SU-DHL-6 (cell line): ENCODE data around the gene UBE2E2.
"Not testable (repeated sequence)": the region's sequence is repeated elsewhere in the genome, so short reads cannot be mapped to it uniquely, and the experiment has no call there.

Experiments used
- H2AFZ ChIP-seq: fragments of 200-600 bp; sonication (generic); 2 replicates; pipeline ENCODE4 v1.6.1; 2014; ENCODE audit warnings: low read depth, mild to moderate bottlenecking, moderate library complexity, mixed read lengths, antibody characterized with exemption, low read length; ENCODE audit not compliant: severe bottlenecking
- H3F3A ChIP-seq: fragments of 200-600 bp; shearing (Covaris generic); 2 replicates; pipeline ENCODE4 v1.6.0; 2016; ENCODE audit warnings: antibody characterized with exemption, mild to moderate bottlenecking; ENCODE audit not compliant: insufficient read depth
- H3K27ac ChIP-seq: fragments of 200-600 bp; sonication (generic); 2 replicates; pipeline ENCODE4 v1.5.1; 2016; ENCODE audit warnings: low read depth, mild to moderate bottlenecking, low read length, moderate library complexity, mixed read lengths
- H3K27me3 ChIP-seq: fragments of 200-600 bp; sonication (generic), shearing (Covaris generic); 2 replicates; pipeline ENCODE4 v1.6.0; 2014; ENCODE audit warnings: mild to moderate bottlenecking, low read length
- H3K36me3 ChIP-seq: fragments of 200-600 bp; sonication (generic); 2 replicates; pipeline ENCODE4 v1.6.1; 2014; ENCODE audit warnings: mild to moderate bottlenecking, low read length, mixed read lengths
- H3K4me2 ChIP-seq: fragments of 300-600, 200-600 bp; shearing (Covaris generic), sonication (generic); 2 replicates; pipeline ENCODE4 v1.6.0; 2014; ENCODE audit warnings: low read length, low read depth, mild to moderate bottlenecking; ENCODE audit not compliant: poor library complexity, severe bottlenecking
- H3K4me3 ChIP-seq: fragments of 200-600 bp; sonication (generic); 2 replicates; pipeline ENCODE4 v1.5.1; 2014; ENCODE audit warnings: antibody characterized with exemption, low read length, mild to moderate bottlenecking, mixed read lengths; ENCODE audit not compliant: insufficient read depth, poor library complexity, severe bottlenecking
- H3K79me2 ChIP-seq: fragments of 200-600 bp; sonication (generic); 2 replicates; pipeline ENCODE4 v1.6.1; 2014; ENCODE audit warnings: mild to moderate bottlenecking, low read length, moderate library complexity; ENCODE audit not compliant: insufficient read depth
- H3K9ac ChIP-seq: fragments of 200-600 bp; sonication (generic); 2 replicates; pipeline ENCODE4 v1.7.0; 2014; ENCODE audit warnings: mild to moderate bottlenecking, low read length
- H3K9me2 ChIP-seq: fragments of 200-600 bp; sonication (generic); replicated peaks from 2 replicates; pipeline ENCODE4 v1.6.1; 2014; ENCODE audit warnings: low read length; ENCODE audit not compliant: insufficient read depth
- H3K9me3 ChIP-seq: fragments of 200-600 bp; sonication (generic); 2 replicates; pipeline ENCODE4 v1.6.1; 2014; ENCODE audit warnings: low read length, mixed read lengths; ENCODE audit not compliant: insufficient read depth
- H4K20me1 ChIP-seq: fragments of 200-600 bp; sonication (generic); 2 replicates; pipeline ENCODE4 v1.6.1; 2014; ENCODE audit warnings: low read depth, mild to moderate bottlenecking, antibody characterized with exemption, low read length, moderate library complexity, mixed read lengths
- CTCF ChIP-seq: fragments of 200-600 bp; sonication (generic); IDR thresholded peaks from one replicate; pipeline ENCODE4 v1.5.1; 2017; ENCODE audit warnings: antibody characterized with exemption, mild to moderate bottlenecking, low read length, moderate library complexity; ENCODE audit not compliant: insufficient read depth, poor library complexity, severe bottlenecking
- EZH2phosphoT487 ChIP-seq: fragments of 200-600 bp; sonication (generic), shearing (Covaris generic); conservative IDR thresholded peaks from 2 replicates; pipeline ENCODE4 v1.6.1; 2018; ENCODE audit warnings: mild to moderate bottlenecking, antibody characterized with exemption, low read length, moderate library complexity, mixed read lengths

Gene UBE2E2

DNA sequence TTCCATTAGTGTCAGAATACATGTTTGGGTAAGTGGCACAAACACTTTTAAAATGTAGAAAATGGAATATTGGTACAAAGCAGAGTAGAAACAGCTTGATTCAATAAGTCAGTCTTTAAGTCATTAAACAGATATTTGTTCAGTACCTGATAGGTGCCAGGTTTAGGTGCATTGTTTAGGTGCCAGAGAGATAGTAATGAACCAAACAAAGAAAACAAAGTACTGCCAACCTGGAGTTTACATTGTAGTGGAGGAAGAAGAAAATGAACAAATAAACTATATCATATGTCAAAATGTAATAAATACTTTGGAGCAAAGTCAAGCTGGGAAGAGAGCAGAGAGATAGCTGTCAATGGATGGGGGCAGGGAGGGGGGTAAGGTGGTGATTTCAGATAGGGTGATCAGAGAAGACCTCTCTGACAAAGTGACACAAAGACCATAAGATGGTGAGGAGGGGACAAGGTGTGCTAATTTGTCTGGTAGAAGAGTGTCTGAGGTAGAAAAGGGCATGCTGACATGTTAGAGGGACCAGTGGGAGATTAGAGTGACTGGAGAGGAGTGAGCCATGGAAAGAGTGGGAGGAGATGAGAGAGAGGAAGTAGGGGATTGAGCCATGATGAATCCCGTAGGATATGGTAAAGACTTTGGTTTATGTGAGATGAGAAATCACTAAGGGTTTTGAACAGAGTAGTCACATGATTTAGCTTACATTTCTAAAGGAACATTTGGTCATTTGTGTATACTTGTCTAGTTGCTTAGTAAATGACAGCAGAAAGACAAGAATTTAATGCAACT is 128.2 kb downstream of the UBE2E2 start:
- H3K4me3 ChIP-seq: no peak overlapping the region
- no peak for TF ChIP-seq EZH2phosphoT487
- no peak for TF ChIP-seq CTCF
- no peaks in the 10 kb centered on the region for H4K20me1 ChIP-seq
- no peaks in the 10 kb centered on the region for H3K36me3 ChIP-seq
- H2AFZ ChIP-seq: no peak overlapping the region
- no peak overlapping the region for H3K27ac ChIP-seq
- H3K27me3 ChIP-seq: no peaks in the 10 kb centered on the region
- no peaks in the 10 kb centered on the region for H3F3A ChIP-seq
- H3K9me2 ChIP-seq: no peaks in the 10 kb centered on the region
- H3K9me3 ChIP-seq: no peaks in the 10 kb centered on the region
- no peak overlapping the region for H3K9ac ChIP-seq
- no peak overlapping the region for H3K4me2 ChIP-seq
- H3K79me2 ChIP-seq: no peaks in the 10 kb centered on the region; the same call in 1 of the 2 replicates

GRCh38 chr3:23333633-23334032 is 130.5 kb downstream of the UBE2E2 start:
- no peaks in the 10 kb centered on the region; the same call in 1 of the 2 replicates for H3K79me2 ChIP-seq
- no peak overlapping the region for H2AFZ ChIP-seq
- no peaks in the 10 kb centered on the region for H3K9me2 ChIP-seq
- no peaks in the 10 kb centered on the region for H3K36me3 ChIP-seq
- H3K9ac ChIP-seq: no peak overlapping the region
- H4K20me1 ChIP-seq: no peaks in the 10 kb centered on the region
- no peak overlapping the region for H3K4me2 ChIP-seq
- H3F3A ChIP-seq: no peaks in the 10 kb centered on the region
- H3K27me3 ChIP-seq: no peaks in the 10 kb centered on the region
- H3K4me3 ChIP-seq: no peak overlapping the region
- TF ChIP-seq CTCF (no peak), EZH2phosphoT487 (no peak)
- no peak overlapping the region for H3K27ac ChIP-seq
- H3K9me3 ChIP-seq: no peaks in the 10 kb centered on the region

DNA sequence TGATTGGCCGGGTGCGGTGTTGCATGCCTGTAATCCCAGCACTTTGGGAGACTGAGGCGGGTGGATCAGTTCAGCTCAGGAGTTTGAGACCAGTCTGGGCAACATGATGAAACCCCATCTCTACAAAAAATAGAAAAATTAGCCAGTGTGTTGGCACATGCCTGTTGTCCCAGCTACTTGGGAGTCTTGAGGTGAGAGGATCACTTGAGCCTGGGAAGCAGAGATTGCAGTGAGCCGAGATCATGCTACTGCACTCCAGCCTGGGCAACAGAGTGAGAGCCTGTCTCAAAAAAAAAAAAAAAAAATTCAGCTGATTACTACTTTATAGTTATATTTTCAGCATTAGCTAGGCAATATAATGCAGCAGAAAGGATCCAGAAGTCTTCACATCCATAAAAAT is 133.7 kb downstream of the UBE2E2 start:
- not testable (repeated sequence) for H3K27ac ChIP-seq, H3F3A ChIP-seq, H3K36me3 ChIP-seq, H3K4me3 ChIP-seq, H3K9me3 ChIP-seq, H2AFZ ChIP-seq, H3K79me2 ChIP-seq, H3K27me3 ChIP-seq, H3K4me2 ChIP-seq, H3K9me2 ChIP-seq, H4K20me1 ChIP-seq, H3K9ac ChIP-seq

- H2AFZ ChIP-seq: no peak overlapping the region
- H3F3A ChIP-seq: peaks cover 7% of the 10 kb centered on the region; the same call in 1 of the 2 replicates
- H3K9me3 ChIP-seq: no peaks in the 10 kb centered on the region
- H3K27me3 ChIP-seq: no peaks in the 10 kb centered on the region
- H4K20me1 ChIP-seq: no peaks in the 10 kb centered on the region
- H3K9ac ChIP-seq: 0 out of 2 replicates have a peak overlapping the region, but pooled peaks have one; percentile 15
- H3K9me2 ChIP-seq: no peaks in the 10 kb centered on the region
- no peaks in the 10 kb centered on the region for H3K36me3 ChIP-seq
- peak overlapping the region; percentile 57 for H3K4me2 ChIP-seq
- H3K4me3 ChIP-seq: peak overlapping the region; percentile 9
- H3K79me2 ChIP-seq: peaks cover 3% of the 10 kb centered on the region; the same call in 1 of the 2 replicates
- TF ChIP-seq CTCF (no peak), EZH2phosphoT487 (no peak)
- H3K27ac ChIP-seq: peak overlapping the region; percentile 74
These were observed 138.2 kb downstream of the UBE2E2 start for GRCh38 chr3:23341147-23341838.
